Osteocyte (in vitro differentiated cells): Measurements from ENCODE around the gene LSG1. TPM values are rescaled to one million over a fixed set of nuclear protein-coding genes. Genes with fewer than 3 reads are reported as not detected.
A peak's percentile ranks its signal among the peaks of the same experiment; 100 is the strongest.

ENCODE experiments used
- DNase-seq: peaks from one replicate; pipeline ENCODE4 v3.0.0; 2021; ENCODE audit warnings: mixed read lengths; ENCODE audit not compliant: unreplicated experiment; ENCODE audit errors: extremely low spot score
- H3K27ac Mint-ChIP-seq: one replicate; pipeline ENCODE4 v1.8.0; 2021; ENCODE audit warnings: mild to moderate bottlenecking, mixed read lengths; ENCODE audit not compliant: unreplicated experiment
- H3K27me3 Mint-ChIP-seq: one replicate; pipeline ENCODE4 v1.8.0; 2021; ENCODE audit warnings: mixed read lengths; ENCODE audit not compliant: unreplicated experiment
- H3K36me3 Mint-ChIP-seq: one replicate; pipeline ENCODE4 v1.8.0; 2021; ENCODE audit warnings: mixed read lengths; ENCODE audit not compliant: unreplicated experiment
- H3K4me1 Mint-ChIP-seq: one replicate; pipeline ENCODE4 v1.8.0; 2021; ENCODE audit warnings: mixed read lengths; ENCODE audit not compliant: unreplicated experiment
- H3K4me3 Mint-ChIP-seq: one replicate; pipeline ENCODE4 v1.8.0; 2021; ENCODE audit warnings: mild to moderate bottlenecking, moderate library complexity, mixed read lengths; ENCODE audit not compliant: unreplicated experiment
- H3K9me3 Mint-ChIP-seq: one replicate; pipeline ENCODE4 v1.8.0; 2021; ENCODE audit warnings: mixed read lengths; ENCODE audit not compliant: unreplicated experiment
- total RNA-seq: library from RNA; stranded (reverse); gene quantifications from 2 replicates; pipeline ENCODE4 v1.2.1, GENCODE V29; 2021
- TF ChIP-seq, protein P1 (sequence below): fragments of 200-600 bp; sonication (generic); IDR thresholded peaks from 2 replicates; pipeline ENCODE4 v1.5.0; 2021; ENCODE audit warnings: antibody characterized with exemption, mild to moderate bottlenecking, moderate library complexity

LSG1 gene
- total RNA-seq, 1 donor from 2014 or later = 33.3 TPM

DNA sequence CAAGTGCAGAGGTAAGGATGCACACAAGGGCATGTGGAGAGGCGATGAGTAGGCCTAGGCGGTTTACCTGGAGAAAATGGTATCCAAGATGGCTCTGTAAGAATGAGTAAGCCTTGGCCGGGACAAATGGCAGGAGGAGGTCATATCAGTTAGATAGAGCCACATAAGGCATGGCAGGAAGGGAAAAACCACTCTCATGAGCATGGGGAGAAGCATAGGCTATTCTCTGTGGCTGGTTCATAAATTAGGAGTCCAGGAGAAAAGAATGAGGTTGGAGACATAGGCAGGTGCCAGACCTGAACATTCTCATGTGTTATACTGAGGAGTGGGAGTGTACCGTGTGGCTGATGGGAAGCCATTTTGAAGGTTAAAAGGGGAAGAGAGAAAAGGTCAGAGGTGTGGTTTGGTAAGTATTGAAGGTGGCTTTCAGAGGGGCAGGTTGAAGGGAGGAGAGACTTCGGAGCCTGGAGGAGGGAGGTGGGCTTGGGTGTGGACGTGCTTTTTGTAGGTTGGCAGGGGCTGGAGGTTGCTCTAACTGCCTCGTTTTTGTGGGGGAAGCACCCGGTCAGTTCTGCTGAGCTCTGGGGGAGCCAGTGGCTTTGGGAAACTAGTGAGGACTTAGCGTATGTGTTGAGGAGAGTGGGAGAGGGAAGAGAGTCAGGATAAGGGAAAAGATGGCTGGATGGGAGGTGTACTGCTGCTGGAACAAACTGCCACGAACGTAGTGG, 9.1 kb upstream of the LSG1 start:
- no peak overlapping the region for H3K4me3 Mint-ChIP-seq
- H3K4me1 Mint-ChIP-seq = peaks cover 13% of the 10 kb centered on the region
- no peaks in the 10 kb centered on the region for H3K9me3 Mint-ChIP-seq
- H3K27me3 Mint-ChIP-seq = peaks cover 13% of the 10 kb centered on the region
- no peak for DNase-seq
- TF ChIP-seq, protein P1, sequence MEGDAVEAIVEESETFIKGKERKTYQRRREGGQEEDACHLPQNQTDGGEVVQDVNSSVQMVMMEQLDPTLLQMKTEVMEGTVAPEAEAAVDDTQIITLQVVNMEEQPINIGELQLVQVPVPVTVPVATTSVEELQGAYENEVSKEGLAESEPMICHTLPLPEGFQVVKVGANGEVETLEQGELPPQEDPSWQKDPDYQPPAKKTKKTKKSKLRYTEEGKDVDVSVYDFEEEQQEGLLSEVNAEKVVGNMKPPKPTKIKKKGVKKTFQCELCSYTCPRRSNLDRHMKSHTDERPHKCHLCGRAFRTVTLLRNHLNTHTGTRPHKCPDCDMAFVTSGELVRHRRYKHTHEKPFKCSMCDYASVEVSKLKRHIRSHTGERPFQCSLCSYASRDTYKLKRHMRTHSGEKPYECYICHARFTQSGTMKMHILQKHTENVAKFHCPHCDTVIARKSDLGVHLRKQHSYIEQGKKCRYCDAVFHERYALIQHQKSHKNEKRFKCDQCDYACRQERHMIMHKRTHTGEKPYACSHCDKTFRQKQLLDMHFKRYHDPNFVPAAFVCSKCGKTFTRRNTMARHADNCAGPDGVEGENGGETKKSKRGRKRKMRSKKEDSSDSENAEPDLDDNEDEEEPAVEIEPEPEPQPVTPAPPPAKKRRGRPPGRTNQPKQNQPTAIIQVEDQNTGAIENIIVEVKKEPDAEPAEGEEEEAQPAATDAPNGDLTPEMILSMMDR = no peak
- H3K27ac Mint-ChIP-seq = no peak overlapping the region
- H3K36me3 Mint-ChIP-seq = no peaks in the 10 kb centered on the region

DNA sequence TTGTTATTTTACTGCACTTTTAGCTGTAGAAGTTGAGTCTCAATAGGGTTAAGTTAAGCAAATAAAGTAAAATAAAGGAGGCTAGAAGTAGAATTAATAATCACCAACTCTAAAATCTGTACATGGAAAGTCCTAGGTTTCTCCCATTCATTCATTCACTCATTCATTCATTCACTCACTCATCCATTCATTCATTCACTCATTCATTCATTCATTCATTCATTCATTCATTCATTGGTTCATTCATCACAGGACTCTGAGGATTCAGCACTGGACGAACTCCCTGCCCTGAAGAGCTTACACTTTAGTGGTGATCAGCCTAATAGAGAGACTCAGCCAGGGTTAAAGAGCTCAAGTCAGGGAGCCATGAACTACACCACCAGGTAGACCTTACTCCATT, 4.5 kb upstream of the LSG1 start:
- Mint-ChIP-seq H3K27me3 (peaks cover 33% of the 10 kb centered on the region), H3K4me1 (peaks cover 2% of the 10 kb centered on the region), H3K9me3 (no peaks in the 10 kb centered on the region), H3K4me3 (no peak overlapping the region), H3K27ac (no peak overlapping the region), H3K36me3 (no peaks in the 10 kb centered on the region)
- TF ChIP-seq, protein P1 = no peak
- DNase-seq = no peak

DNA sequence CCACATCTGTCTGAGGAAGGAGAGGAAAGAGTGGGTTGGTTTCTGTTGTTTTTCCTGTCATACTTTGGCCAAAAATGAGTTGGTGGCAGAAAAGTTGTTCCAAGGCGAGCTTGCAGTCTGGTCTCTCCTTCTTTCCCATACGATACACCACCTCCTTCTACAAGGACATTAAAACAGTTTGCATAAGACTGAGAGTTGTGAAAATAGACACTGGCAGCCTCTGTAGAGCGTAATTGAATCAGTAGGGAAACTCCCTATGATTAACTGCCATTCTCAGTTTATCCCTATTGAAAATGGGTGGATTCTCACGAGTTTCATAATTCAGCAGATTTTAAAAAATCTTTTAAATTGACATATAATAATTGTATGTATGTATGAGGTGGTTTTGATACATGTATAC, 3.7 kb upstream of the LSG1 start:
- TF ChIP-seq, protein P1 = no peak
- Mint-ChIP-seq H3K9me3 (no peaks in the 10 kb centered on the region), H3K36me3 (no peaks in the 10 kb centered on the region), H3K27ac (no peak overlapping the region), H3K4me1 (peaks cover 8% of the 10 kb centered on the region), H3K4me3 (no peak overlapping the region), H3K27me3 (peaks cover 32% of the 10 kb centered on the region)
- DNase-seq = no peak

DNA sequence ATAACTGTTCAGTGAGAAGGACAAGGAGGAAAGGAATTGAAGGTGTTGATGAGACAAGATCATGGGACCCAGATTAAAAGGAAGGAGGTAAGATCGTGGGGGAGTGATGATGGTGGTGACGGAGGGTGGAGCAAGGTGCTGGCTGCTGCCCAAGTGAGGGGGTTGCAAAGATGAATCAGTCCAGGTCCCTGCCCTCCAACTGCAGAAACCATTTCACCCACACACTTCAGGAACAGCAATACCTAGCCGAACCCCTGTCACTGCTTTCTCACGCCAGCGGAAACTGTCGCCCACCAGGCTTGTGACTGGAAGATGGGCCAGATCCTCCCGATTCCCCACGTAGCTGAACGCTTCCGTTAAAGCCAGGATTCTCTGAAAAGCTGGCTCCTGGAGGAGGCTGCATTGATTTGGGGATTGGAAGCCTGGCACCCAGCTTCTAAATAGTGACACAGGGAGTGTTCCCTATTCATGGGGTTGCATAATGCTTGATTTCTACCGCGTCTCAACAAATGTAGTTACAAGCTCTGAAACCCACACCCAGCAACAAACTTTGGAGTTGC, 3.2 kb upstream of the LSG1 start:
- DNase-seq = no peak
- Mint-ChIP-seq H3K36me3 (no peaks in the 10 kb centered on the region), H3K4me1 (peaks cover 12% of the 10 kb centered on the region), H3K4me3 (no peak overlapping the region), H3K9me3 (no peaks in the 10 kb centered on the region), H3K27me3 (peaks cover 32% of the 10 kb centered on the region), H3K27ac (no peak overlapping the region)
- TF ChIP-seq, protein P1 = no peak

DNA sequence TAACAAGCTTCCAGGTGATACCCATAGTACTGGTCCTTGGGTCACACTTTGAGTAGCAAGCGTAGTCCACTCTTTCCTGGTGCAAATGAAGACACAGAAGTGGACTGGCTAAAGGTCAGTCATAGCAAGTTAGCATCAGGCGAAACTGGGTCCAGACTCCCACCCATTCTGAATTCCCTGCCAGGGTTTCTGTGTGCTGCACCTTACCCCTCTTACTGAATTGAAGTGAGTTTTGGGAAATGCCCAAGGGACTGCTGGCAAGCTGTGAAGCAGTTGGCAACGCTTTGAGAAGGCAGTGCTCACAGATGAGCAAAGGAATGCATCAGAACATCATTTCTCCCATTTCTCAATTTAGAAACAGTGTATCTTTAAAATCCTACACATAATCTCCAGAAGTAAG, 1.8 kb upstream of the LSG1 start:
- Mint-ChIP-seq H3K4me1 (peaks cover 12% of the 10 kb centered on the region), H3K4me3 (peak overlapping the region; percentile 29), H3K27ac (no peak overlapping the region), H3K36me3 (peaks cover 2% of the 10 kb centered on the region), H3K27me3 (peaks cover 32% of the 10 kb centered on the region), H3K9me3 (no peaks in the 10 kb centered on the region)
- DNase-seq = no peak
- TF ChIP-seq, protein P1 = no peak
